Smooth muscle cell (in vitro differentiated cells): ENCODE results near the gene LMTK2. TPM values are rescaled to one million over a fixed set of nuclear protein-coding genes. Genes with fewer than 3 reads are reported as not detected.

Experiments
- DNase-seq: peaks from one replicate; lab custom pipeline; 2025; ENCODE audit not compliant: unreplicated experiment; lab: John Stamatoyannopoulos, UW
- H2AFZ ChIP-seq: fragments of 200-600 bp; sonication (generic); 2 replicates; pipeline ENCODE4 v1.6.0; 2016; ENCODE audit warnings: antibody characterized with exemption, low read depth, mild to moderate bottlenecking
- H3F3A ChIP-seq: fragments of 200-600 bp; sonication (generic); 2 replicates; pipeline ENCODE4 v1.6.0; 2017; ENCODE audit warnings: antibody characterized with exemption, low read depth
- H3K27ac ChIP-seq: fragments of 200-600 bp; sonication (generic); 2 replicates; pipeline ENCODE4 v1.5.1; 2016; ENCODE audit warnings: low read depth, mild to moderate bottlenecking
- H3K27me3 ChIP-seq: fragments of 200-600 bp; sonication (generic); 2 replicates; pipeline ENCODE4 v1.6.1; 2016; ENCODE audit warnings: low read depth, mild to moderate bottlenecking
- H3K36me3 ChIP-seq: fragments of 200-600 bp; sonication (generic); 2 replicates; pipeline ENCODE4 v1.5.1; 2016; ENCODE audit warnings: low read depth
- H3K4me1 ChIP-seq: fragments of 200-600 bp; sonication (generic); 2 replicates; pipeline ENCODE4 v1.5.1; 2016; ENCODE audit warnings: low read depth
- H3K4me2 ChIP-seq: fragments of 200-600 bp; sonication (generic); 2 replicates; pipeline ENCODE4 v1.6.0; 2016; ENCODE audit warnings: mild to moderate bottlenecking
- H3K4me3 ChIP-seq: fragments of 200-600 bp; sonication (generic); 2 replicates; pipeline ENCODE4 v1.5.1; 2016; ENCODE audit warnings: mild to moderate bottlenecking
- H3K79me2 ChIP-seq: fragments of 200-600 bp; sonication (generic); 2 replicates; pipeline ENCODE4 v1.6.0; 2016; ENCODE audit warnings: low read depth, mild to moderate bottlenecking
- H3K9ac ChIP-seq: fragments of 200-600 bp; sonication (generic); 2 replicates; pipeline ENCODE4 v1.6.0; 2016; ENCODE audit warnings: low read depth
- H3K9me3 ChIP-seq: fragments of 200-600 bp; sonication (generic); replicated peaks from 2 replicates; pipeline ENCODE4 v1.5.1; 2016; ENCODE audit warnings: low read depth
- H4K20me1 ChIP-seq: fragments of 200-600 bp; sonication (generic); 2 replicates; pipeline ENCODE4 v1.6.0; 2016; ENCODE audit warnings: low read depth
- WGBS: methylation state at CpG from one replicate; pipeline ENCODE4 v1.1.7; 2016; ENCODE audit warnings: low lambda C conversion rate; 5-methylcytosine and 5-hydroxymethylcytosine counted together
- polyA plus RNA-seq: library from polyadenylated mRNA; unstranded; fragments of >200 nt; fragmentation: Nextera tagmentation; extraction: Ambion mirVana; gene quantifications from 2 replicates; pipeline ENCODE4 v1.2.1, GENCODE V29; 2016
- total RNA-seq: library from RNA; depleted of rRNA; stranded (reverse); fragments of >200 nt; gene quantifications from 2 replicates; pipeline ENCODE4 v1.2.3, GENCODE V29; 2014
- TF ChIP-seq, protein P1 (sequence below): fragments of 200-600 bp; sonication (generic); IDR thresholded peaks from 2 replicates; pipeline ENCODE4 v1.5.1; 2017; ENCODE audit warnings: borderline replicate concordance, mild to moderate bottlenecking, antibody characterized with exemption; ENCODE audit not compliant: insufficient read depth, poor library complexity, severe bottlenecking

Gene LMTK2
- total and polyA plus RNA-seq, 2 experiments from 2014 or later: 3.0 to 8.7 TPM

DNA sequence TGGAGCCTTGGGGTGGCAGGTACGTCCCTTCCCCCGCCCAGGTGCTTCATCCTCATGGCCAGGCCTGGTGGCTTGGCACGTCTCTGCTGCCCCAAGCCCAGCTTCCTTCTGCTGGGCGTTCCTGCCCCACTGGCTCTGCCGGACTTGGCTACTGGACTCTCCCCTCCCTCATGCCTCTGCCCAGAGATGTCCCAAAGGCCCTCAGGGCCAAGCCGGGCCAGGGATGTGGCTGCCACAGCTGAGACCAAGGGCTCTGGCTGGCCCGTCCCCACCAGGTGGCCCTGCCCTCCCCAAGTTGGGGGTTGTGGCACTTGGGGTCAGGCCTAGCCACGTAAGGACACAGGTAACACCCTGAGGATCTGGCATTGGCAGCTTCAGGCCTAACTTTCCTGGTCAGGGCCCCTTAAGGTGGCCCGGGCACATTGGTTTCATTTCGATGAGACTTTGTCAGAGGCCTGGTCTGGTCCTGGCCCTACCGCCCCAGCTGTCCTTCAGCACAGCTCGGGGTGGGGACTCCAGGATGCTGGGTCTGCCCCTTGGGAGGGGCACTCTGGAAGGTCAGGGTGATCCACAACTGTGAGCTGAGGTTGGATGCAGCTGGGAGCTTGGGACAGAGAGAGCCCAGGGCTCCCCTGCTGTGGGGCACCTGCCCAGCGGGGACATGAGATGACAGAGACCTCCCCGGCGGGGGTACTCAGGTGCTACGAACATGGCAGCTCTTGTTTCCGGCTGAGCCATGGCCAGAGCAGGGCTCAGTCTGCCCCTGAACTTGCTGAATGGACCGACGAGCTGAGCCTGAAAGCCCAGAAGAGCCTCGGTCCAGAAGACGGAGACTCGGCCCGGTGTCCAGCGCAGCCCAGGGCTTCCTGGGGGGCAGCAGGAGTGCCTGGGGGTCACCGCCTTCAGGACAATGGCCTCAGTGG lies 107.5 kb downstream of the LMTK2 start:
- Histone ChIP-seq H3K4me1 (peaks cover 12% of the 10 kb centered on the region), H2AFZ (no peak overlapping the region), H3K4me3 (no peak overlapping the region), H3K27ac (no peak overlapping the region), H4K20me1 (no peaks in the 10 kb centered on the region), H3F3A (no peaks in the 10 kb centered on the region), H3K4me2 (no peak overlapping the region), H3K27me3 (no peaks in the 10 kb centered on the region), H3K9ac (no peak overlapping the region), H3K79me2 (no peaks in the 10 kb centered on the region), H3K9me3 (no peaks in the 10 kb centered on the region), H3K36me3 (no peaks in the 10 kb centered on the region)
- 97% methylated on average over 25 of the region's 25 CpGs for WGBS
- DNase-seq: no peak
- TF ChIP-seq, protein P1, sequence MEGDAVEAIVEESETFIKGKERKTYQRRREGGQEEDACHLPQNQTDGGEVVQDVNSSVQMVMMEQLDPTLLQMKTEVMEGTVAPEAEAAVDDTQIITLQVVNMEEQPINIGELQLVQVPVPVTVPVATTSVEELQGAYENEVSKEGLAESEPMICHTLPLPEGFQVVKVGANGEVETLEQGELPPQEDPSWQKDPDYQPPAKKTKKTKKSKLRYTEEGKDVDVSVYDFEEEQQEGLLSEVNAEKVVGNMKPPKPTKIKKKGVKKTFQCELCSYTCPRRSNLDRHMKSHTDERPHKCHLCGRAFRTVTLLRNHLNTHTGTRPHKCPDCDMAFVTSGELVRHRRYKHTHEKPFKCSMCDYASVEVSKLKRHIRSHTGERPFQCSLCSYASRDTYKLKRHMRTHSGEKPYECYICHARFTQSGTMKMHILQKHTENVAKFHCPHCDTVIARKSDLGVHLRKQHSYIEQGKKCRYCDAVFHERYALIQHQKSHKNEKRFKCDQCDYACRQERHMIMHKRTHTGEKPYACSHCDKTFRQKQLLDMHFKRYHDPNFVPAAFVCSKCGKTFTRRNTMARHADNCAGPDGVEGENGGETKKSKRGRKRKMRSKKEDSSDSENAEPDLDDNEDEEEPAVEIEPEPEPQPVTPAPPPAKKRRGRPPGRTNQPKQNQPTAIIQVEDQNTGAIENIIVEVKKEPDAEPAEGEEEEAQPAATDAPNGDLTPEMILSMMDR: no peak

DNA sequence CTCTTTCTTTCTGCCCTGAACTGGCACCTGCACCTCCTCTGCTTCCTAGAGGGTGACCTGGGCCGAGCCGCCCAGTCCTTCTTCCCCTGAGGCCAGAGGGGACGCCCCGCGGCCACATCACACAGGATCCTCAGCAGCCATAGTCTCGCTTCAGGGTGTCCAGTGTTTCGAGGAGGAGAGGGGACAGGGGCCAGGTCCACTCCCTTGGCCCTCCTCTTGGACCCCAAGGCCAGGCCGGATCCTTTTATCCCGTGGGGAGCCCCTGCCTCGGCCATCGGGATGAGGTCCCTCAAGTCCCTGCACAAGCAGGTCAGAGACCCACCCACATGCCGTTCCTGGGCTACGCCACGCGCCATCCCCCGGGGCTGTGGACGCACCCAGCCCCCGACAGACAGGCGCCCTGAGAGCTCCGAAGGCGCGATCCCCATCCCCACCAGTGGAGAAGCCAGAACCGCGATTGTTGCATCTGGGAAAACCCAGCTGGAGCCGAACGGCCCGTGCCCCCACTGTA lies 108.2 kb downstream of the LMTK2 start:
- WGBS: 95% methylated on average over 27 of the region's 27 CpGs
- H3F3A ChIP-seq: no peaks in the 10 kb centered on the region
- no peaks in the 10 kb centered on the region for H3K36me3 ChIP-seq
- no peaks in the 10 kb centered on the region for H3K27me3 ChIP-seq
- DNase-seq: no peak
- TF ChIP-seq, protein P1: no peak
- no peaks in the 10 kb centered on the region for H3K9me3 ChIP-seq
- no peak overlapping the region for H3K4me2 ChIP-seq
- no peak overlapping the region for H3K9ac ChIP-seq
- no peak overlapping the region for H2AFZ ChIP-seq
- no peaks in the 10 kb centered on the region for H3K79me2 ChIP-seq
- peaks cover 12% of the 10 kb centered on the region for H3K4me1 ChIP-seq
- no peaks in the 10 kb centered on the region for H4K20me1 ChIP-seq
- H3K27ac ChIP-seq: no peak overlapping the region
- H3K4me3 ChIP-seq: no peak overlapping the region

DNA sequence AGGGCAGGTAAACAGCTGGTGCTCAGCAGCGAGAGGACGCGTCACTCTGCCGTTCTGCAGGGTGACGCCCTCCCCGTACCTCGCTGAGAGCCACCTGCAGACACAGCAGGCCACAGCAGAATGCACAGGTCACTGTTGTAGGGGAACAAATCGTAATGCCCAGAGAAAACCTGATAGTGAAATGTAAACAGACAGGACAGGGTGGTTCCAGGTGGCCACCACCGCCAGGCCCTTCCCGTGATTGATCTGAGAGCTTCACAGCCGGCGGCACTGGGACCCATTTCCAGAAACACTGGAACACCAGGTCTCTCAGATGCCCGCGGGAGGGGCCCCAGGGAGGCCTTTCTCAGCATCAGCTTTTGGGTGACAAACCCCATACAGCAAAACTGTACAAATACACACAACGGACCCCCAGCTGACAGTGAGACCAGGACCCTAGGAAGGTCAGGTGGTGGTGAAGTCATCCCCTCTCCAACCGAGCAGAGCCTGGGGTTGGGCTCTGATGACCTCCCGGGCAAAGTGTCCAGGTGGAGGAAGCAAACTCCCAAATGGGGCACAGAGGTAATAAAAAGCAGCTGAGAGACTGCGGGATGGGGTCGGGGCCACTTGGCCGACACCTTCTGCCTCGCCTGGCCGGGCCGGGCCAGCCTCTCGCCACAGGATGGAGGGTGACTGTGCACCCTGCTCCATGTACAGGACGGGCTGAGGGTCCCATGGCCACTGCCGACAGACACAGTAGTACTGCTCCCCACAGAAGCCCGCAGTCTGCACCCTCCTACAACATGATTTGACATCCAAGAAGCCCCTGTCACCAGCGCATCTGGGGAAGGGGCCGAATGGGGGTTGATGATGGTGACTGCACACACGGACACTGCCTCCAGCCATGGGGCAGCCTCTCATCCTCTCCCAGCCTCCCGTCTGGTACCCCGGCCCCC lies 109.2 kb downstream of the LMTK2 start:
- no peaks in the 10 kb centered on the region for H3K27me3 ChIP-seq
- H3K4me2 ChIP-seq: no peak overlapping the region
- DNase-seq: no peak
- no peak overlapping the region for H2AFZ ChIP-seq
- no peak overlapping the region for H3K4me3 ChIP-seq
- no peak overlapping the region for H3K9ac ChIP-seq
- H3K36me3 ChIP-seq: no peaks in the 10 kb centered on the region
- H3F3A ChIP-seq: no peaks in the 10 kb centered on the region
- TF ChIP-seq, protein P1: no peak
- H3K4me1 ChIP-seq: peaks cover 12% of the 10 kb centered on the region
- H3K79me2 ChIP-seq: no peaks in the 10 kb centered on the region
- no peaks in the 10 kb centered on the region for H4K20me1 ChIP-seq
- H3K9me3 ChIP-seq: no peaks in the 10 kb centered on the region
- no peak overlapping the region for H3K27ac ChIP-seq
- 94% methylated on average over 32 of the region's 32 CpGs for WGBS
